Prostate gland (tissue), 2 donors: ENCODE results near the gene PPARA. TPM values are rescaled to one million over a fixed set of nuclear protein-coding genes. Genes with fewer than 3 reads are reported as not detected.

Source experiments
- DNase-seq: peaks from one replicate; pipeline ENCODE4 v3.0.0-alpha.2; 2019; ENCODE audit warnings: low spot score
- H3K27ac ChIP-seq, 2 donors: fragments of 200-600 bp; sonication (generic); 2 replicates each; pipeline ENCODE4 v1.5.1; 2017 to 2019
- H3K27me3 ChIP-seq: fragments of 200-600 bp; sonication (generic); replicated peaks from 2 replicates; pipeline ENCODE4 v1.5.1; 2019; ENCODE audit not compliant: insufficient read depth
- H3K36me3 ChIP-seq, 2 donors: fragments of 200-600 bp; sonication (generic); 1 replicate in 1 of 2; 2 replicates in 1 of 2; pipeline versions ENCODE4 v1.5.1 to v1.8.1; 2017 to 2019
- H3K4me1 ChIP-seq: fragments of 200-600 bp; sonication (generic); replicated peaks from 2 replicates; pipeline ENCODE4 v1.5.1; 2019
- H3K4me3 ChIP-seq, 2 donors: fragments of 200-600 bp; sonication (generic); 2 replicates each; pipeline ENCODE4 v1.5.1; 2017 to 2019
- H3K9me3 ChIP-seq: fragments of 200-600 bp; sonication (generic); 2 replicates; pipeline ENCODE4 v1.5.1; 2017
- POLR2A ChIP-seq: fragments of 450-650 bp; IDR thresholded peaks from one replicate; pipeline ENCODE4 v1.6.1; 2016; ENCODE audit warnings: antibody characterized with exemption, mild to moderate bottlenecking
- POLR2AphosphoS5 ChIP-seq: sonication (generic); formaldehyde crosslinking; IDR thresholded peaks from one replicate; pipeline ENCODE4 v1.6.1; 2017; ENCODE audit warnings: antibody characterized with exemption
- WGBS: methylation state at CpG from one replicate; pipeline ENCODE4 v1.1.5; 2018; 5-methylcytosine and 5-hydroxymethylcytosine counted together
- intact Hi-C: fragments of 100-400 bp; cut with DNase I; formaldehyde crosslinking; loops from one replicate; pipeline ENCODE4 v1.14.2; 2022
- total RNA-seq, 2 donors: library from RNA; depleted of rRNA; stranded (reverse); fragments of >200 nt; gene quantifications; one replicate each; pipeline ENCODE4 v1.1.0, GENCODE V29; 2016
- TF ChIP-seq, protein P1 (sequence below), 4 experiments: fragments of 200-600 bp in 2 of 4; fragments of 450-650 bp in 2 of 4; sonication (generic) in 2 of 4; IDR thresholded peaks; 1 replicate in 3 of 4; 2 replicates in 1 of 4; pipeline ENCODE4 v1.5.1; 2016 to 2019; ENCODE audit warnings: antibody characterized with exemption in 4 of 4, mild to moderate bottlenecking in 2 of 4, moderate library complexity in 2 of 4

PPARA gene
- total RNA-seq, 2 donors from 2014 or later = 21.2 to 27.3 TPM

DNA sequence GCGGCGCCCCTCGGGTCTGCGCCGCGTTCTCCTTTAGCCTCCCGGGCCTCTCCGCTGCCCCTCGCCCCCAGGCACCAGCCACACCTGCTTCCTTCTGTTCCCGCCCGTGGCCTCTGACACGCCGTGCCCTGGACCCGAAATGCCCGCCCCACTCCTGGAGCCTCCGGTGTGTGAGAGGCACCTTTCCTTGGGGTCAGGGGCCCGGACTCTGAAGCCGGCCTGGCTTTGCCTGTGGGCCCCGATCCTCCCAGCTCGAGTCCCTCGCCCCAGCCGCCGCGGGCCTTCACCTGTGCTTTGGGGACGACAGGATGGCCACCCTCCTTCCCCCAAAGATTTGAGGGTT is 100.4 kb downstream of the PPARA start:
- Histone ChIP-seq H3K9me3 (no peaks in the 10 kb centered on the region), H3K4me1 (no peaks in the 10 kb centered on the region), H3K27me3 (no peaks in the 10 kb centered on the region), H3K36me3 (no peaks in the 10 kb centered on the region), H3K4me3 (peak overlapping the region; percentile 60 to 75), H3K27ac (peak overlapping the region; percentile 81 to 88)
- intact Hi-C loops = no loop called here
- TF ChIP-seq POLR2AphosphoS5 (no peak), POLR2A (no peak)
- TF ChIP-seq, protein P1, sequence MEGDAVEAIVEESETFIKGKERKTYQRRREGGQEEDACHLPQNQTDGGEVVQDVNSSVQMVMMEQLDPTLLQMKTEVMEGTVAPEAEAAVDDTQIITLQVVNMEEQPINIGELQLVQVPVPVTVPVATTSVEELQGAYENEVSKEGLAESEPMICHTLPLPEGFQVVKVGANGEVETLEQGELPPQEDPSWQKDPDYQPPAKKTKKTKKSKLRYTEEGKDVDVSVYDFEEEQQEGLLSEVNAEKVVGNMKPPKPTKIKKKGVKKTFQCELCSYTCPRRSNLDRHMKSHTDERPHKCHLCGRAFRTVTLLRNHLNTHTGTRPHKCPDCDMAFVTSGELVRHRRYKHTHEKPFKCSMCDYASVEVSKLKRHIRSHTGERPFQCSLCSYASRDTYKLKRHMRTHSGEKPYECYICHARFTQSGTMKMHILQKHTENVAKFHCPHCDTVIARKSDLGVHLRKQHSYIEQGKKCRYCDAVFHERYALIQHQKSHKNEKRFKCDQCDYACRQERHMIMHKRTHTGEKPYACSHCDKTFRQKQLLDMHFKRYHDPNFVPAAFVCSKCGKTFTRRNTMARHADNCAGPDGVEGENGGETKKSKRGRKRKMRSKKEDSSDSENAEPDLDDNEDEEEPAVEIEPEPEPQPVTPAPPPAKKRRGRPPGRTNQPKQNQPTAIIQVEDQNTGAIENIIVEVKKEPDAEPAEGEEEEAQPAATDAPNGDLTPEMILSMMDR (IDR thresholded peaks at IDR 0.05) = no peak
- WGBS = 6% methylated on average over 25 of the region's 25 CpGs
- DNase-seq = no peak

- DNase-seq = no peak
- Histone ChIP-seq H3K36me3 (no peaks in the 10 kb centered on the region), H3K9me3 (no peaks in the 10 kb centered on the region), H3K27ac (no peak overlapping the region), H3K27me3 (no peaks in the 10 kb centered on the region), H3K4me1 (no peaks in the 10 kb centered on the region), H3K4me3 (no peak overlapping the region)
- 94% methylated on average over 7 of the region's 7 CpGs for WGBS
- intact Hi-C loops = no loop called here
- TF ChIP-seq POLR2A (no peak), POLR2AphosphoS5 (no peak)
- TF ChIP-seq, protein P1 (IDR thresholded peaks at IDR 0.05) = no peak
These were observed 100.9 kb downstream of the PPARA start for GRCh38 chr22:46251266-46251665.

GRCh38 chr22:46251816-46252380 is 101.6 kb downstream of the PPARA start:
- no peaks in the 10 kb centered on the region for H3K9me3 ChIP-seq
- H3K27me3 ChIP-seq = no peaks in the 10 kb centered on the region
- H3K4me3 ChIP-seq = no peak overlapping the region
- H3K27ac ChIP-seq = no peak overlapping the region
- DNase-seq = no peak
- no peaks in the 10 kb centered on the region for H3K36me3 ChIP-seq
- no peaks in the 10 kb centered on the region for H3K4me1 ChIP-seq
- 92% methylated on average over 9 of the region's 9 CpGs for WGBS
- TF ChIP-seq POLR2AphosphoS5 (no peak), POLR2A (no peak)
- TF ChIP-seq, protein P1 (IDR thresholded peaks at IDR 0.05) = no peak
- intact Hi-C loops = no loop called here

GRCh38 chr22:46256358-46256958 is 106.1 kb downstream of the PPARA start:
- Histone ChIP-seq H3K4me1 (no peaks in the 10 kb centered on the region), H3K27ac (no peak overlapping the region), H3K27me3 (no peaks in the 10 kb centered on the region), H3K4me3 (no peak overlapping the region), H3K36me3 (no peaks in the 10 kb centered on the region), H3K9me3 (no peaks in the 10 kb centered on the region)
- no peak for DNase-seq
- intact Hi-C loops = no loop called here
- TF ChIP-seq, protein P1 (IDR thresholded peaks at IDR 0.05) = no peak
- no peak for TF ChIP-seq POLR2A
- TF ChIP-seq POLR2AphosphoS5 = no peak
- WGBS = 95% methylated on average over 8 of the region's 8 CpGs

- WGBS = 74% methylated on average over 12 of the region's 12 CpGs
These were observed 109.0 kb downstream of the PPARA start for GRCh38 chr22:46259374-46259773.

More at GRCh38 chr22:46259374-46259773, 109.0 kb downstream of the PPARA start:
- H3K4me1 ChIP-seq = no peaks in the 10 kb centered on the region
- H3K4me3 ChIP-seq = no peak overlapping the region
- no peaks in the 10 kb centered on the region for H3K36me3 ChIP-seq
- no peak for DNase-seq
- H3K9me3 ChIP-seq = no peaks in the 10 kb centered on the region
- H3K27me3 ChIP-seq = no peaks in the 10 kb centered on the region
- TF ChIP-seq, protein P1 (IDR thresholded peaks at IDR 0.05) = no peak
- no peak for TF ChIP-seq POLR2A
- no peak for TF ChIP-seq POLR2AphosphoS5
- no peak overlapping the region for H3K27ac ChIP-seq
- intact Hi-C loops = no loop called here
